HepG2 (cell line): ENCODE measurements around the gene CACNA1D. TPM values are rescaled to one million over a fixed set of nuclear protein-coding genes. Genes with fewer than 3 reads are reported as not detected.
A peak's percentile ranks its signal among the peaks of the same experiment; 100 is the strongest.

Experiments used
- HNF4A ChIP-seq: sonication (generic); formaldehyde crosslinking; IDR thresholded peaks from 2 replicates; pipeline ENCODE4 v1.4.0; 2020; ENCODE audit warnings: missing genetic modification reagents
- HOXA3 ChIP-seq: sonication (generic); formaldehyde crosslinking; IDR thresholded peaks from 2 replicates; pipeline ENCODE4 v1.5.0; 2020; ENCODE audit warnings: missing genetic modification reagents
- MAFK ChIP-seq, 2 experiments: IDR thresholded peaks in 1 of 2; conservative IDR thresholded peaks in 1 of 2; 2 replicates each; pipeline ENCODE4 v1.6.1; 2011; ENCODE audit warnings: improper control_type of control experiment in 2 of 2, low read length in 2 of 2
- MTF2 ChIP-seq: sonication (generic); formaldehyde crosslinking; IDR thresholded peaks from 2 replicates; pipeline ENCODE4 v1.5.0; 2020; ENCODE audit warnings: missing genetic modification reagents, borderline replicate concordance
- NFKB2 ChIP-seq: sonication (generic); formaldehyde crosslinking; IDR thresholded peaks from 2 replicates; pipeline ENCODE4 v1.4.0; 2020; ENCODE audit warnings: missing genetic modification reagents, borderline replicate concordance
- REL ChIP-seq: sonication (generic); formaldehyde crosslinking; conservative IDR thresholded peaks from 2 replicates; pipeline ENCODE4 v1.8.0; 2022; ENCODE audit warnings: mild to moderate bottlenecking, missing genetic modification reagents, moderate library complexity
- SIX4 ChIP-seq: sonication (generic); formaldehyde crosslinking; IDR thresholded peaks from 2 replicates; pipeline ENCODE4 v1.4.0; 2020; ENCODE audit warnings: missing genetic modification reagents
- ZNF501 ChIP-seq: sonication (generic); formaldehyde crosslinking; IDR thresholded peaks from 2 replicates; pipeline ENCODE4 v1.5.1; 2020; ENCODE audit warnings: mild to moderate bottlenecking, moderate library complexity, missing genetic modification reagents
- ZNF543 ChIP-seq: sonication (generic); formaldehyde crosslinking; IDR thresholded peaks from 2 replicates; pipeline ENCODE4 v1.4.0; 2020; ENCODE audit warnings: mild to moderate bottlenecking, missing genetic modification reagents
- ZNF616 ChIP-seq: sonication (generic); formaldehyde crosslinking; IDR thresholded peaks from 2 replicates; pipeline ENCODE4 v1.5.0; 2020; ENCODE audit warnings: low read depth, mild to moderate bottlenecking, missing genetic modification reagents
- ZNF768 ChIP-seq: sonication (generic); formaldehyde crosslinking; IDR thresholded peaks from 2 replicates; pipeline ENCODE4 v1.4.0; 2020; ENCODE audit warnings: missing genetic modification reagents
- polyA plus RNA-seq, 8 experiments: library from polyadenylated mRNA; depleted of rRNA in 3 of 8; stranded (reverse) in 7 of 8; unstranded in 1 of 8; fragments of >200 nt; fragmentation: Illumina TruSeq in 4 of 8; extraction: Trizol in 4 of 8; gene quantifications; 2 replicates each; pipeline versions ENCODE4 v1.2.1 to v1.2.3, GENCODE V29; 2011 to 2016; ENCODE audit warnings: low read depth in 4 of 8, missing spikeins in 1 of 8, mixed read lengths in 1 of 8; ENCODE audit not compliant: insufficient read depth in 1 of 8
- total RNA-seq, 5 experiments: library from RNA; depleted of rRNA; stranded (reverse); fragments of >200 nt; fragmentation: Illumina TruSeq; extraction: Trizol; gene quantifications; 2 replicates each; pipeline ENCODE4 v1.2.3, GENCODE V29; 2016; ENCODE audit warnings: low read depth in 1 of 5
- TF ChIP-seq, protein P1 (sequence below): IDR thresholded peaks from 2 replicates; pipeline ENCODE4 v1.6.1; 2016
- TF ChIP-seq, protein P2 (sequence below): sonication (generic); formaldehyde crosslinking; IDR thresholded peaks from 2 replicates; pipeline ENCODE4 v1.5.1; 2020; ENCODE audit warnings: missing genetic modification reagents, mild to moderate bottlenecking, borderline replicate concordance
- TF ChIP-seq, protein P3 (sequence below): sonication (generic); formaldehyde crosslinking; IDR thresholded peaks from 2 replicates; pipeline ENCODE4 v1.8.1; 2023; ENCODE audit warnings: mild to moderate bottlenecking, missing genetic modification reagents
- TF ChIP-seq, protein P4 (sequence below): sonication (generic); formaldehyde crosslinking; conservative IDR thresholded peaks from 2 replicates; pipeline ENCODE4 v1.4.0; 2020; ENCODE audit warnings: missing genetic modification reagents
- TF ChIP-seq, protein P5 (sequence below): sonication (generic); formaldehyde crosslinking; IDR thresholded peaks from 2 replicates; pipeline ENCODE4 v1.8.0; 2022; ENCODE audit warnings: mild to moderate bottlenecking, missing genetic modification reagents, moderate library complexity

Gene CACNA1D
- total and polyA plus RNA-seq, 2 of the 13 experiments (the other 11 are each of a cell fraction or from before 2014, with no cell fraction given), result 0.26 to 0.38 TPM

DNA sequence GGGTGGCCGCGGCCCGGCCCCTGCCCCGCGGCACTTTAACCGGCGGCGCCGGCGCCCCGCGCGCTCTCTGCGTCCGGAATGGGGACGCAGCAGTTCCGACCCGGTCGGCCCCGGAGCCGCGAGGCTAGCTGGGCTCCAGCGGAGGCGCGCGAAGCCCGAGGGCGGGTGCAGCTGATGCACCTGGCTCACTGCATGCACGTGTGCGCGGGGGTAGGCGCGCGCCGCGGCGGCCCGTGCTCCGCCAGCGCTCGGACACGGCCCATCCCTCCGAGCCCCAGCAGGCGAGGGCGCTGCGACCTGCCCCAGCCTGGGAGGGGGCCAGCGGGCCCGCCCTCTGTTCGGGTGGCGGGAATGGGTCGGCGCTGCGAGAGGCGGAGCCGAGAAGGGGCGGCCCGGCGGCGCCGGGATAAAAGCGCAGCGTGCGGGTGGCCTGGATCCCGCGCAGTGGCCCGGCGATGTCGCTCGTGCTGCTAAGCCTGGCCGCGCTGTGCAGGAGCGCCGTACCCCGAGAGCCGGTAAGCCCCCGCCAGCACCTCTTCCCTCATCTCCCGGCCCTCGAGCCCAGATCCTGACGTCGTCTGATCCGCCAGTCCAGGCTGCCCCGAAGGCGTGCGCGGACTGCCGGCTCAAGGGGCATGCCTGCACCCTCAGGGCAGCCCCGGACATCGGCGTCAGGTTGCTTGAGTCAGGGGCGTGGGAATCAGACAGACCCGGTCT, 351.9 kb downstream of the CACNA1D start, which contains the start of the genes CHDH and IL17RB (continued):
- TF ChIP-seq, protein P1, sequence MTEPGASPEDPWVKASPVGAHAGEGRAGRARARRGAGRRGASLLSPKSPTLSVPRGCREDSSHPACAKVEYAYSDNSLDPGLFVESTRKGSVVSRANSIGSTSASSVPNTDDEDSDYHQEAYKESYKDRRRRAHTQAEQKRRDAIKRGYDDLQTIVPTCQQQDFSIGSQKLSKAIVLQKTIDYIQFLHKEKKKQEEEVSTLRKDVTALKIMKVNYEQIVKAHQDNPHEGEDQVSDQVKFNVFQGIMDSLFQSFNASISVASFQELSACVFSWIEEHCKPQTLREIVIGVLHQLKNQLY (CRISPR knock-in tag), result peak; percentile 56
- TF ChIP-seq NFKB2 (CRISPR knock-in tag), result peak; percentile 80; the same call in 1 of the 2 replicates
- TF ChIP-seq ZNF616 (CRISPR knock-in tag), result peak; percentile 85; the same call in 1 of the 2 replicates
- peak; percentile 55; the same call in 1 of the 2 replicates for TF ChIP-seq ZNF543 (CRISPR knock-in tag)
- TF ChIP-seq, protein P2, sequence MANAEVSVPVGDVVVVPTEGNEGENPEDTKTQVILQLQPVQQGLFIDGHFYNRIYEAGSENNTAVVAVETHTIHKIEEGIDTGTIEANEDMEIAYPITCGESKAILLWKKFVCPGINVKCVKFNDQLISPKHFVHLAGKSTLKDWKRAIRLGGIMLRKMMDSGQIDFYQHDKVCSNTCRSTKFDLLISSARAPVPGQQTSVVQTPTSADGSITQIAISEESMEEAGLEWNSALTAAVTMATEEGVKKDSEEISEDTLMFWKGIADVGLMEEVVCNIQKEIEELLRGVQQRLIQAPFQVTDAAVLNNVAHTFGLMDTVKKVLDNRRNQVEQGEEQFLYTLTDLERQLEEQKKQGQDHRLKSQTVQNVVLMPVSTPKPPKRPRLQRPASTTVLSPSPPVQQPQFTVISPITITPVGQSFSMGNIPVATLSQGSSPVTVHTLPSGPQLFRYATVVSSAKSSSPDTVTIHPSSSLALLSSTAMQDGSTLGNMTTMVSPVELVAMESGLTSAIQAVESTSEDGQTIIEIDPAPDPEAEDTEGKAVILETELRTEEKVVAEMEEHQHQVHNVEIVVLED (CRISPR knock-in tag), result peak; percentile 75
- TF ChIP-seq SIX4 (CRISPR knock-in tag), result no peak
- peak; percentile 75 for TF ChIP-seq ZNF768 (CRISPR knock-in tag)
- TF ChIP-seq HOXA3, result no peak; the same call in 1 of the 2 replicates
- 0 out of 2 replicates have a peak, but pooled peaks have one; percentile 28 for TF ChIP-seq MTF2 (CRISPR knock-in tag)
- TF ChIP-seq MAFK (conservative IDR thresholded peaks at IDR 0.05 in 1 of 2, IDR thresholded peaks at IDR 0.05 in 1 of 2; ENCODE audit: low read length in 2 of 2), result no peak
- TF ChIP-seq, protein P3, sequence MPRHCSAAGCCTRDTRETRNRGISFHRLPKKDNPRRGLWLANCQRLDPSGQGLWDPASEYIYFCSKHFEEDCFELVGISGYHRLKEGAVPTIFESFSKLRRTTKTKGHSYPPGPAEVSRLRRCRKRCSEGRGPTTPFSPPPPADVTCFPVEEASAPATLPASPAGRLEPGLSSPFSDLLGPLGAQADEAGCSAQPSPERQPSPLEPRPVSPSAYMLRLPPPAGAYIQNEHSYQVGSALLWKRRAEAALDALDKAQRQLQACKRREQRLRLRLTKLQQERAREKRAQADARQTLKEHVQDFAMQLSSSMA (CRISPR knock-in tag), result peak; percentile 87; the same call in 1 of the 2 replicates
- peak; percentile 74; the same call in 1 of the 2 replicates for TF ChIP-seq REL
- no peak; the same call in 1 of the 2 replicates for TF ChIP-seq HNF4A (CRISPR knock-in tag)
- no peak; the same call in none of the 2 replicates for TF ChIP-seq ZNF501 (CRISPR knock-in tag)
- TF ChIP-seq, protein P4, sequence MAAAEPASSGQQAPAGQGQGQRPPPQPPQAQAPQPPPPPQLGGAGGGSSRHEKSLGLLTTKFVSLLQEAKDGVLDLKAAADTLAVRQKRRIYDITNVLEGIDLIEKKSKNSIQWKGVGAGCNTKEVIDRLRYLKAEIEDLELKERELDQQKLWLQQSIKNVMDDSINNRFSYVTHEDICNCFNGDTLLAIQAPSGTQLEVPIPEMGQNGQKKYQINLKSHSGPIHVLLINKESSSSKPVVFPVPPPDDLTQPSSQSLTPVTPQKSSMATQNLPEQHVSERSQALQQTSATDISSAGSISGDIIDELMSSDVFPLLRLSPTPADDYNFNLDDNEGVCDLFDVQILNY, result peak; percentile 94
- TF ChIP-seq, protein P5, sequence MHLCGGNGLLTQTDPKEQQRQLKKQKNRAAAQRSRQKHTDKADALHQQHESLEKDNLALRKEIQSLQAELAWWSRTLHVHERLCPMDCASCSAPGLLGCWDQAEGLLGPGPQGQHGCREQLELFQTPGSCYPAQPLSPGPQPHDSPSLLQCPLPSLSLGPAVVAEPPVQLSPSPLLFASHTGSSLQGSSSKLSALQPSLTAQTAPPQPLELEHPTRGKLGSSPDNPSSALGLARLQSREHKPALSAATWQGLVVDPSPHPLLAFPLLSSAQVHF, result peak; percentile 84; the same call in 1 of the 2 replicates
